Endometrium (tissue), 2 donors: ENCODE results near the gene FRAT1.
"Not testable (repeated sequence)": the region's sequence is repeated elsewhere in the genome, so short reads cannot be mapped to it uniquely, and the experiment has no call there.

ENCODE experiments used
- FAIRE-seq: peaks from 2 replicates; lab custom pipeline; 2012; peaks lifted over from hg19 to GRCh38; lab: Jason Lieb, UNC
- donor health status: control.
- donor health status: control.

Gene FRAT1

DNA sequence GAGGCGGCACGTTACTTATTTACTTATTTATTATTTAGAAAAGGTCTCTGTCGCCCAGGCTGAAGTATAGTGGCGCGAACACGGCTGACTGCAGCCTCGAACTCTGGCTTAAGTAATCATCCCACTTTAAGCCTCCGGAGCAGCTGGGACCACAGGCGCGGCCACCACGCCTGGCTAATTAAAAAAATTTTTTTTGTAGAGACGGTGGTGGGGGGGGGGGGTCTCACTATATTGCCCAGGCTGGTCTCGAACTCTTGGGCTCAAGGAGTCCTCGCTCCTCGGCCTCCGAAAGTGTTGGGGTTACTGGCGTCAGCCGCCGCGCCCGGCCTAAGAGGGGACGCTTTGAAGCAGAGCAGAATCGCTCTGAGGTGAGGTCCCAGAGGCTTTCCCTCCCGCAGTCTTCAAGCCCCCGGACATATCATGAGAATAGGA lies 16.1 kb downstream of the FRAT1 start:
- no peak for FAIRE-seq

DNA sequence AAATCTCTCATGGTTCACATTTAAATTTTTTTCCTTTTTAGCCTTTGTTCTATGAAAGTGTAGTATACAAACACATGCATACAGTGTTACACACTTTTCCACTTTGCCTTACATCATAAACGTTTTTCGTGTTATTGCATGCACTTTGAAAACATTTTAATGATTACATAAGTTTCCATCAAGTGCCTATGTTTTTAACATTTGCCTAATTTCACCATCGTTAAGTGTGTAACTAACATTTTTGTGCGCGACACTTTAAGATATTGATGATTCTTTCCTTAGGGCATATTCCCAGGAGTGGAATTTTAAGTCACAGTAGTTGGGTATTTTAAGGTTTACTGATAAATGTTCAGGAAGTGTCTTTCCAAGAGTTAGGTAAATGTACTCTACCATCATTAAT lies 16.9 kb downstream of the FRAT1 start:
- FAIRE-seq: peak; percentile 4

DNA sequence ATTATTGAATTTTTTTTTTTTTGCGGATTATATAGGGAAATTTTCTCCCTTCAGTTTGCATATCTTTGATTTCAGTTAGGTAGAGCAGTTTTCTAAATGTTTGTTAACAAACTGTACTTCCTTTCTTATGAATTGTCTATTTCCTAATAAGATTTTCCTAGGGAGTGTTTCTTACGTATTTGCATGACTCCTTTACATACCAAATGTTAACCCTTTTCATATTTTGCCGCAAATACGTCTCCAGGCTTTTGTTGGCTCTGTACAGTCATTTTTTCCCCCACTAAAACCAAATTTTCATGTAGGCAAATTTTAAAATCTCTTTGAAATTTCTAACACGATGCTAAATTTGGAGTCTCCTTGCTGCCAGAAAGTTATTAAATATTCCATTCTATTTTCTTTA lies 17.4 kb downstream of the FRAT1 start:
- FAIRE-seq: no peak

DNA sequence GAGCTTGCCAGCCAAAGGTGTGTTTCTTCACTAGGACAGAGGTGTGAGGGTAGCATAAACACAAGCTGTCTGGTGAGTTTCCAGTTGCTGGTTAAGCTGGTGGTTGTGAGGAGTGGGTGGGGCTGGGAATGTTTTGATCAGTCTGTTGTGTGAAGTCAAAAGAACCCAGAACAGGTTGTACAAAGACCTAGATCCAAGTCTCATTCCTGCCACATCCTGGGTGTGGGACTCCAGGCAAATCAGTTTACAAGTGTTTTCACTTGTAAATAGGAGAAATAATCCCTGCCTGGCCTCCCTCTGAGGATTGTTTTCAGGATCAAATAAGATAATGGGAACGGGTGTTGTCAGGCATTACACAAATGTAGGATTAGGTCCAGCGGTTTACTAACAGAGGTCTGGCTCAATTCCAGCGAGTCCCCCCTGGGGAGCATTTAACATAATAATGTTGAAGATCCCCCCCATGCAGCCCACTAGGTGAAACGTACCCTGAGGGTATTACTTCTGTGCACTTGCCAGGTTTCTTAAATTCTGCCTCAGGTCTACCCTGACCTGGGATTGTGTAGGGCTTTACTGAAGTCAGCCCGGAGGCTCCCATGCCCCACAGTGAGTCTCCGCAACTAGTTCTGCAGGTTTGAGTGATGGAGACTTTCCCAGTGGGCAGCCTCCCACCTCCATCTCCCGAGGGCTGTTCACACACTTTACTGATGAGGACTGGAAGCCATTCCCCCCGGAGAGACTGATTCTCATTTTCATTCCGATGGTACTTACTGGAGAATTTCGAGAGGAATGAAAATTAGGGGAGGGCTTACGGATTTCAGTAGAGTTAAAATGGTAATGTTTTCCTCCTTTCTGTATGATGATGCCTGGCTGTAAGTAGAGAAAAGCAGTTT lies 18.1 kb downstream of the FRAT1 start:
- no peak for FAIRE-seq

DNA sequence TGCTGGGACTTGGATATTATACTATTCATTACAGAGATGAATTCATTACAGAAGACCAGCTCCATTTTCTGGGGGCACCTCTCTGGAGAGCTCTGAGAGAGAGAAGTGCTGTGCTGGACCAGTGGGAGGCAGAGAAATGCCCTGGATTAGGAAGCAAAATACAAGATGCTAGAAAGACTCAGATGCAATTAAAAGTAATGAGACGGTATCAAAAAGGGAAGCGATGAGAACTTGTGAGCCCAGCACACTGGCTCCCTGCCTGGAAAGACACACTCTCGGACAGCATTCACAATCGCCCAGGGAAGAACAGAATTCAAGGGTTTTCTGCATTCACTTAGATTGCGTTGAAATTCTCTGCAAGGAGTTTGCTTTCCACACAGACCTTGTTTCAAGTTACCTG lies 19.0 kb downstream of the FRAT1 start:
- FAIRE-seq: no peak

DNA sequence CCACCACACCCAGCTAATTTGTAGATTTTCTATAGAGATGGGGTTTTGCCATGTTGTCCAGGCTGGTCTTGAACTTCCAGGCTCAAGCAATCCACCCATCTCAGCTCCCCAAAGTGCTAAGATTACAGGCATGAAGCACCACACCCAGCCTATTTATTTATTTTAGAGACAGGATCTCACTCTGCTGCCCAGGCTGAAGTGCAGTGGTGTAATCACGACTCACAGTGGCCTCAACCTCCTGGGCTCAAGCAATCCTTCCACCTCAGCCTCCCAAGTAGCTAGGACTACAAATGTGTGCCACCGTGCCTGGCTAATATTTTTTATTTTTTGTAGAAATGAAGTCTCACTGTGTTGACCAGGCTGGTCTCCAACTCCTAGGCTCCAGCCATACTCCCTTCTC lies 22.3 kb downstream of the FRAT1 start:
- FAIRE-seq: no peak

DNA sequence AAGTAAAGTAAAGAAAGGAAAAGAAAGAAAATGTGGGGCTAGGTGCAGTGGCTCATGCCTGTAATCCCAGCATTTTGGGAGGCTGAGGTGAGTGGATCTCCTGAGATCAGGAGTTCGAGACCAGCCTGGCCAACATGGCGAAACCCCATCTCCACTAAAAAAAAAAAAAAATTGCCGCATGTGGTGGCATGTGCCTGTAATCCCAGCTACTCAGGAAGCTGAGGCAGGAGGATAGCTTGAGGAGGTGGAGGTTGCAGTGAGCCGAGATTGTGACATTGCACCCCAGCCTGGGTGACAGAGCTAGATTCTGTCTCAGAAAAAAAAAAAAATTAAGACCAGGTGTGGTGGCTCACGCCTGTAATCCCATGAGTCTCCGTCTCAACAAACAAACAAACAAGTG lies 24.6 kb downstream of the FRAT1 start:
- FAIRE-seq: not testable (repeated sequence)

DNA sequence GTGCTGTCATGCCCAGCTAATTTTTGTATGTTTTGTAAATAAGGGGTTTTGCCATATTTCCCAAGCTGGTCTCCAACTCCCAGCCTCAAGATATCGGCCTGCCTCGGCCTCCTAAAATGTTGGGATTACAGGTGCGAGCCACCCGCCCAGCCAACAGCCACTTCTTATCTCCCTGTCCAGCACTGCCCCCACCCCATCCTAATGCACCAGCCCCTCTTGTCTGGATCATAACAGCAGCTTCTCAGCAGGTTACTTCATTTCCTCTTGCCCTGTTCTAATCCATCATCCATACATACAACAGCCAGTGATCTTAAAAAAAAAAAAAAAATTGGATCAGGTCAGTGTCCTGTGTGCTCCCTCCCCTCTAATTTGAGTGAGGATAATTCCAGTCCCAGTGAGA lies 28.2 kb downstream of the FRAT1 start:
- FAIRE-seq: no peak

DNA sequence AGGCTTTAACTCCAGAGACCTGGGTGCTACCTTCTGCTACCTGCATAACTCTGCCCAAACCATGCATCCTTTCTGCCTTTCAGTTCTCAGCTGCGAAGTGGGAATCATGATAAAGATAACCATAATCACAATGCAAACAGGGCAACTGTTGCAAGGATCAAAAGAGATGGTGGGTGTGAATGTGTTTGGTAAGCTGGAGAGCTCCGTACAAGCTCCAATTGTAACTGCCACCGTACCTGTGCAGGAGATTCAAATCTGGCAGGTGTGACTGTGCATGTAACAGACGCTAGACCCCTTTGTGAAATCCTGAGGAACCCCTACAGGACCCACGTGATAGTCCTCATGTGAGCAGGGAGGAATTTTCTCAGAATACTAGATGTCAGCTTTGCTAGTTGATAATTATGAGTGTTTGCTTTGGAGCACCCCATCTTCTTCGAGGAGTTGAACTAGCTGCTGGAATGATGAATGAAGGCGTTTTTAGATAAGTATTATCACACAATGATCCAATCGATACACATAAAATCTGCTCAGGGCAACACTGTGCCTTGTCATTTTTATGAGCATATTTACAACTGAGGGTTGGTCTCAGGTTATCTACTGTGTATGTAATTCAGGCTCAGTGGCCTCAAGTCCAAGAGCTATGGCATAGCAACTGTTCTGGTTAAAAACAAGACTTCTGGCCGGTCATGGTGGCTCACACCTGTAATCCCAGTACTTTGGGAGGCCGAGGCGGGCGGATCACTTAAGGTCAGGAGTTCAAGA lies 30.9 kb downstream of the FRAT1 start:
- FAIRE-seq: no peak

DNA sequence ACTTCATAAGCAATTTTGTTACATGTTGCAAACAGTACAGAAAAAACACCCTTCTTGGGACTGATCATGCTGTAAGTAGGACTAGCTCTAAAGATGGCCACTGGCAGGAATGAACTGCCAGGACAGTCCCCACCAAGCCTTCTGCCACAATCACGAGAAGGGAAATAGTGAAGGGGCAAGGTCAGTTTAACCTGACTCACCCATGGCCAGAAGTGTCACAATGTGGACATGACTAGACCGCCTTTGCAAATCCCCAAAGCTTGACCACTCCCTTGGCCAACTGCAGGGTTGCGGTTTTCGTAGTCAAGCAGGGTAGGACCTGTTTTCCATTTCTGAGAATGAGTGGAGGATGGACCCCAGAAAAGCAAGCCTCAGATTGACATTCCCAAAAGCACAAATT lies 34.9 kb downstream of the FRAT1 start:
- no peak for FAIRE-seq

DNA sequence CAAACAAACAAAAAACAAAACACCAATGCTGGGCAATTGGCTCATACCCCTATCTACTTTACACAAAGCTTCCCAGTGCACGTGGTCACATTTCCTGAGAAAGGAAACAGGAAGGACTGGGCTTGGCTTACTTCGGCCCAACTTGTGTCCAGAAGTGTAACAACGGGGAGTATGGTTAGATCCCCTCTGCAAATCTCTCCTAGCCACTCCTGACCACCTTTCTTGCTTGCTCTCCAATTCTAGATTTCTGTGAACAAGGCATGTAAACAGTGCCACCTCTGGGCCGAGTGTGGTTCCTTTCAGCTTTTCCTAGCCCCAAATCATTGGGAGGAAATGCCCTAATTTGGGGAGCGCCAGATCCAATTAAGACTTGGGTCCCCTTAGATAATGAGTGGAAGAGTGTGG lies 36.5 kb downstream of the FRAT1 start:
- FAIRE-seq: no peak

DNA sequence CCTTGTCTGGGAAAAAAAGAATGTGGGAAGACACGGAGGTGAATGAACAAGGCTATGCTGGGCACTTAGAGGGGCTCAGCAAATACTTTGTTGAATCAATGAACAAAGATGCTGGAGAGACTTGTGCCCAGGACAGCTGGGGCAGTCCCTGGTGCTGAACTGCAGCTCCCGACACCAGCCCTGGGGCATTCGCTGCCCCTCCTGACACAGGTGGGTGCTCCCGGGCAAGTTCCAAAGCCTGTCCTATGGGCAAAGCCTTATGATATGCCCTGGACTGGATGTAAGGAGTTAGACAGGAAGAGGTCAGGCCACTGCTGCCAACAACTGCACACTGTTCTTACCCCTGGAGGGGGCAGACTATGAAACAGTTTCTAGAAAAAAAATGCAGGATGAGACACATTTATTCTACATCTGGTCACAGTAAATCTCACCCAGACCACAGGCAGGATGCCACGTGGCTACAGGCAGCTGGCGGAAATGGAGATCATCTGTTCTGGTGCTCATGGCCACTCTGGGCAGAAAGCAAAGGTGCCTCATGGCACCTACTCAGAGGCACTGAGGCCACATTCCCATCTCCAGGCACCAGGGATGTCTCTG lies 37.3 kb downstream of the FRAT1 start:
- FAIRE-seq: no peak

DNA sequence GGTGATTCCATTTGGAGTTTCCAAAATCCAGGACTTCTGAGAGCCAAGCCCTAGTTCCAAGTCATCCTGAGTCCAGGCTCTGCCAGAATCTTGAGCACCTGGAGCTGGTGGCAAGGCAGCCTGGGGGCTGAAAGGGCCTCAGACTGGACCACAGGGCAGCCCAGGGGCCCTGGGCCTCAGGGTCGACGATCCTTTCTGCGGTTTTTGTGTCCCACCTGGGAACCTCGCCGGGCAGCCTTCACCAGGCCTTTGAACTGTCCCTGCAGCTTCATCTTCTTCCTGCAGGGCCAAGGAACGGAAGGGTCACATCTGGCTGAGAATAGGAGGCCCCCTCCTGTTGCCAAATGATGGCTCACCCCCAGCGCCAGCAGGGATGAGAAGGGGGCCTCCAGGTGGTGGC lies 37.8 kb downstream of the FRAT1 start:
- no peak for FAIRE-seq

DNA sequence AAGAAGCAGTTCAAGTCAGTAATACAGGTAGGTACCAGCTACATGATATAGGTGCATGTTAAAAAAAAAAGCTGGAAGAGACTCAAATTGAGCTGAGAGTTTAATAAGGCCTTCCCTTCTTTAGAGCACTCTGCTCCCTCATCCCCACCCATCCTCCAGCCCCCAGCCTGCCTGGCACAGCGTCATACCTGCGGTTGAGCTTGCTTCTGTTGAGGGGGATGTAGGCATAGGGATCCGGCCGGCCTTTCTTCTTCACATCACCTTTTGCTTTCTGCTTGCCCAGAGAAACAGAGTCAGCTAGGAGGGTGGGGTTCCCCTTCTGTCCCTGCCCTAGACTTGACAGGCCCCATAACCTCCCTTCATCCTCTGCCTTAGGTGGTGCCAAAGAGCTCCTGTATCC lies 39.3 kb downstream of the FRAT1 start:
- FAIRE-seq: no peak

DNA sequence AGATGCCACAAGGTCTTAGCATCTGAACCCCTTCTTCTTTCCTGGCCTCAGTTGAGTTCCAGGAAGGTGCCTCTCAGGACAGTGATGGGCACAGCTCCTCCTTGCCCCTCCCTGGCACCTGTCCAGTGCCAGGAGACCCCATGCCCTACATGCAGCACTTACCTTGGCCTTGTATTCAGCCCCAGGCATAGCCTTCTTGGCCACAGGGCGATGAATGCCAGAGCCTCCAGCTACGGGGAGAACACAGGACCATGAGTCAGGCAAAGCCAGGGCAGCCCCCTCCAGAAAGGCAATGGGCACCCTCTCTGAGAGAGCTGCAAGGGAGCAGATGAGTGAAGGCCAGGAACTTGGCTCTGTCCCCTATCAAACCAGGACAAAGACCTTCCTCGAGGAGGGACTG lies 39.7 kb downstream of the FRAT1 start:
- FAIRE-seq: no peak

DNA sequence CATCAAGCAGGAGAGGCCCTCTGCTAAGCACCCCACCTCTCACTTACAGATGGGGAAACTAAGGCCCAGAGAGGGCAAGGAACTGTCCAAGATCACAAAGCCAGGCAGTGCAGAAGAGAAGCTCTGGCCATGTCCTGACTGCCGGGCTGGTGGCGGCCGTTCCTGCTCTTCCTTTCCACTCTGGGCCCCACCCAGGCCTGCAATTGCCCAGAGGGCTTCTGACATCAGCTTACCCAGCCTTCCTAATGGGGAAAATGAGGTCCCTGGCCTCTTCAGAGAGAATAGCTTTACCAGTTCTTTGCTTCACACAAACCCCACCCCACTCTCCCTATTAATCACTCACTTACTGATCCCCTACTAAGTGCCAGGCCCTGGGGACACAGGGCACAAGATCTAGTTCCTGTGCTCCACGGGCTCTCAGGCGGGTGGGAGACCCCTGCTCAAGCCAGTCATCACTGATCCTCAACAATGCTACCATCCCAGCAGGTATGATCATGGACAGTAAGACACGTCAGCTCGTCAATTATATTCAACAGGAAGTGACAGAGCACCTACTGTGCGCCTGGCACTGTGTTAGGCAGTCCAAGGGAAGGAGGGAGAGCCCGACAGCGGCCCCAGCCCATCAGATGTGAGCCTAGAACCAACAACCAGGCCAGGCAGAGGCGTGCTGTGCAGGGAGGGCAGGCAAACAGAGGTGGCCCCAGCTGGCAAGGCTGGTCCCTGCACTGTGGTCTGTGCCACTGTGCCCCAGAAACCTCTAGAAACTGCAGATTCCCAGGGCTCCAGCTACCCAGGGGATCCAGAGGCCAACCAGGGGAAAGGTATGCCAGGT lies 41.9 kb downstream of the FRAT1 start:
- FAIRE-seq: no peak

DNA sequence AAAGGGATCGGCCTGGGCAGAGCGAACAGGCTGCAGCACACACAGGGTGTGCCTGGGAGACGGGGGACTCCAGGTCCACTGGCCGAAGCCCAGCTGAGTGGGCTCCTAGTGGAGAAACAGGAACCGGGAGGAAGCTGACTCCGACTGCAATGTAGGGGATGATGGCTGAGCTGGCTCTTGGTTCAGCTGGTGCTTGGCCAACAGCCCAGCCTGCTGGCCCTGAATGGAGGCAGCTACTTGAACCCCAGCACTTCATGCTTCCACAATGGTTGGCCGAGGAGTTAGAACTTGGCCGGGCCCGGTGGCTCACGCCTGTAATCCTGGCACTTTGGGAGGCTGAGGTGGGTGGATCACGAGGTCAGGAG lies 42.4 kb downstream of the FRAT1 start:
- no peak for FAIRE-seq

DNA sequence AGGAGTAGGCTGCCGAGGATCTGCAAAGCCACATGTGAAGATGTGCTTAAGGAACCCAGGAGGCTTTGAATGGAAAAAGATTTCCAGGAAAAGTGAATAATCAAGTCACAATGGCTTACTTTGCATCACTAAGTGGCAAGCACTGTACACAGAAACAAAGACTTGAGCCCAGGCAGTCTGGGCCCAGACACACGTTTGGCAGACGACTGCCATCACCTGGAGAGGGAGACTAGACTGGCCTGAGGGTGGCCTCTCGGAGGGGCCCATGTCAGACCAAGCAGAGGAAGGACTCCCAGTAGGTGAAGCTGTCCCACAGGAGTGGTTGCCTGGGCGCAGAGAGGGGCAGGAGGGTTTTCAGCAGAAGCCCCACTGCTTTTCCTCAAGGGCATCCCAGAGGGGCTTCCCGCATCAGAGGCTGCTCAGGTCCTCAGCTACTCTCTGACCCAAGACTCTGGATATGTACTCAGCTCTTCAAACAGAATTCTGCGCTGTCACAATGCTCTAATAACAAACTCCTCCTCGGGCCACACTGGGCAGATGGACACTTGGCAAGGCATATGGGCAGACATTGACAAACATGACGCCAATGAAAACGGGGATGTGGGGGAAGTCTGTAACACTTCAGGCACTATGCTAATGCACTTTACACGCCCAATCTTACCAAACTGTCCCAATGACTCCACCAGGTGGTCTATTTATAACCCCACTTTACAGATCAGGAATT lies 43.4 kb downstream of the FRAT1 start:
- FAIRE-seq: no peak

DNA sequence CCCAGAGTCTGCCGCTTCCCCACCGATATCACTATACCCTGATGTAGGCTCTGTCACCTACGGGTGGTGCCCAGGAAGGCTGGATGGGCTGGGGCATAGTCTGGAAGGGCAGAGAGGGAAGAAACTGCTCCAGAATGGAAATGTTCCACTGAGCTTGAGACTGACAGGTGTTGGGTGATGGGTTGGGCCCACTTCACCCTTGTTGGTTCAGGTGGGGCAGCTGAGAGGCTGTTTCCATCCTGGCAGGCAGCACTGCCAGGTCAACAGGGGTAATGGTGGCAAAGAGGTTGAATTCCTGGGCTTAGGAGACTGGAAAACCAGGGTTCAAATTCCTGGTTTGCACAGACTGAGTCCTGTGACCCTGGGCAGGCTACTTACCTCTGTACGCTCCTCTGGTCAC lies 44.0 kb downstream of the FRAT1 start:
- no peak for FAIRE-seq

DNA sequence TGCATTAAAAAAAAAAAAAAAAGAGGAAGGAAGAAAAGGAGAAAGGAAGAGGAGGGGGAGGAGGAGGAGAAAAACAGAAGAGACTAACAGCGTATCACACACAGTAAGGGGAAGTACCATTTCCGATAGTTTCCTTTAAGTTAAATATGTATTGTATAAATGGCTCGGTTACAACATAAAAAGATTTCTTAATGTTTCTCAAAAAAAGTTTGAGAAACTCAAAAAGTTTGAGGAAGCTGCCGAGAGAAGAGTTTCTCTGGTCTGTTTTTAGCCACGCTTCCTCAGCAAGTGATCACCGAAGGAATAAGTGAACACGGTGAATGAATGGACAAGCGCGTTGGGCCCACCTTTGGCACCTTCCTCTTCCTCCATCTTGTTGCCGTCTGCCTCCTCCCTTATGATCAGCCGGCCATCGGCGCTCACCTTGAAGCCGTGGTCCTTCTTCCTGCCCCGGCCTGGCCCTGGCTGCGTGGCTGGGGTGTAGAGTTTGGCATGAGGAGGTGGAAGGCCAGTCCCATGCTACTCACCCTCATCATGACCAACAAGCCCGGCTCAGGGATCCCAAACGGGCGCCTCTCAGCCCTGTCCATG lies 46.8 kb downstream of the FRAT1 start:
- FAIRE-seq: no peak

DNA sequence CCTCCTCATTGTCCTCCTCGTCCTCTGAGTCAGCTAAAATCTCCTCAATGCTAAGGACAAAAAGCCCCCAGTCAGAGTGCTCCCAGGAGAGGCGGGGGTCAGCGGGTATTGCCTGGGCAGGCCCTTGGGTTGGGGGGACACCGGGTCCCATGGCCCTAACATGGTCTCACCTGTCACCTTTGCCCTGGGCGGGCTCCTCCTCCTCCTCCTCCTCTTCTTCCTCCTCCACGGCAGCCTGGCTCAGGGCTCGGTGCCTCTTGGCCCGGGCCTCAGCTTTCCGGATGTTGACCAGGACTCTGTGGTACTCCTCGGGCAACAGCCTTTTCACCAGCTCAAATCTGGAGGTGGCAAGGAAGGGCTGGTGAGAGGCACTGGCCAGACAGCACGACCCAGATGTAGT lies 47.5 kb downstream of the FRAT1 start:
- no peak for FAIRE-seq
